ENCODE measurements around the gene TUBB3.
"Not testable (repeated sequence)": the region's sequence is repeated elsewhere in the genome, so short reads cannot be mapped to it uniquely, and the experiment has no call there.

TUBB3 gene

DNA sequence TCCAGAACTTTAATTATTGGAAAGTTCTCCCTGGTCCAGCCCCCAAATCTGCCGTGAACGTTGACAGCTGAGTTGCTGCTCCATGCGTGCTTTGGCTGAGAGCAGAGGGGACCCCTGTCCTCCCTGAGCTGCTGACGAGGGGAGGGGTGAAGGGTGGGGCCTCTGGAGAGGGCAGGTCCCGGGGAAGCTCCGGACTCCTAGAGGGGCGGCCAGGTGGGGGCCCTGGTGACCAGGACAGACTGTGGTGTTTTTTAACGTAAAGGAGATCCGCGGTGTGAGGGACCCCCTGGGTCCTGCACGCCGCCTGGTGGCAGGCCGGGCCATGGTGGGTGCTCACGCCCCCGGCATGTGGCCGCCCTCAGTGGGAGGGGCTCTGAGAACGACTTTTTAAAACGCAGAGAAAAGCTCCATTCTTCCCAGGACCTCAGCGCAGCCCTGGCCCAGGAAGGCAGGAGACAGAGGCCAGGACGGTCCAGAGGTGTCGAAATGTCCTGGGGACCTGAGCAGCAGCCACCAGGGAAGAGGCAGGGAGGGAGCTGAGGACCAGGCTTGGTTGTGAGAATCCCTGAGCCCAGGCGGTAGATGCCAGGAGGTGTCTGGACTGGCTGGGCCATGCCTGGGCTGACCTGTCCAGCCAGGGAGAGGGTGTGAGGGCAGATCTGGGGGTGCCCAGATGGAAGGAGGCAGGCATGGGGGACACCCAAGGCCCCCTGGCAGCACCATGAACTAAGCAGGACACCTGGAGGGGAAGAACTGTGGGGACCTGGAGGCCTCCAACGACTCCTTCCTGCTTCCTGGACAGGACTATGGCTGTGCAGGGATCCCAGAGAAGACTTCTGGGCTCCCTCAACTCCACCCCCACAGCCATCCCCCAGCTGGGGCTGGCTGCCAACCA is 4.4 kb upstream of the TUBB3 start, which contains the start of gene MC1R:
Gene MC1R, plus strand, starts transcription at position 410 of the 895 bp plus-strand sequence. Its CDS starts 397 bp downstream, at position 807.
- DNase-seq: peak; percentile 46
- ATAC-seq: peak; percentile 20

DNA sequence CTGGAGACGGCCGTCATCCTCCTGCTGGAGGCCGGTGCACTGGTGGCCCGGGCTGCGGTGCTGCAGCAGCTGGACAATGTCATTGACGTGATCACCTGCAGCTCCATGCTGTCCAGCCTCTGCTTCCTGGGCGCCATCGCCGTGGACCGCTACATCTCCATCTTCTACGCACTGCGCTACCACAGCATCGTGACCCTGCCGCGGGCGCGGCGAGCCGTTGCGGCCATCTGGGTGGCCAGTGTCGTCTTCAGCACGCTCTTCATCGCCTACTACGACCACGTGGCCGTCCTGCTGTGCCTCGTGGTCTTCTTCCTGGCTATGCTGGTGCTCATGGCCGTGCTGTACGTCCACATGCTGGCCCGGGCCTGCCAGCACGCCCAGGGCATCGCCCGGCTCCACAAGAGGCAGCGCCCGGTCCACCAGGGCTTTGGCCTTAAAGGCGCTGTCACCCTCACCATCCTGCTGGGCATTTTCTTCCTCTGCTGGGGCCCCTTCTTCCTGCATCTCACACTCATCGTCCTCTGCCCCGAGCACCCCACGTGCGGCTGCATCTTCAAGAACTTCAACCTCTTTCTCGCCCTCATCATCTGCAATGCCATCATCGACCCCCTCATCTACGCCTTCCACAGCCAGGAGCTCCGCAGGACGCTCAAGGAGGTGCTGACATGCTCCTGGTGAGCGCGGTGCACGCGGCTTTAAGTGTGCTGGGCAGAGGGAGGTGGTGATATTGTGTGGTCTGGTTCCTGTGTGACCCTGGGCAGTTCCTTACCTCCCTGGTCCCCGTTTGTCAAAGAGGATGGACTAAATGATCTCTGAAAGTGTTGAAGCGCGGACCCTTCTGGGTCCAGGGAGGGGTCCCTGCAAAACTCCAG is 3.4 kb upstream of the TUBB3 start:
- ATAC-seq (no peak), DNase-seq (no peak)

DNA sequence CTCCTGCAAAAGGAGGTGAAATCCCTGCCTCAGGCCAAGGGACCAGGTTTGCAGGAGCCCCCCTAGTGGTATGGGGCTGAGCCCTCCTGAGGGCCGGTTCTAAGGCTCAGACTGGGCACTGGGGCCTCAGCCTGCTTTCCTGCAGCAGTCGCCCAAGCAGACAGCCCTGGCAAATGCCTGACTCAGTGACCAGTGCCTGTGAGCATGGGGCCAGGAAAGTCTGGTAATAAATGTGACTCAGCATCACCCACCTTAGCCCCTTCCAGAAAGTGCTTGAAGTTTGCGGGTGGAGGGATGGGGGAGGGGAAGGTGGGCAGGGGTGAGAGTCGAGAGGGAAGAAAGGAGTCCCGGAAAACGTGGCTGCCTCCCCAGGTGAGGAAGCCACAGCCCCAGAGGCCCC is 2.4 kb upstream of the TUBB3 start:
- ATAC-seq: no peak

DNA sequence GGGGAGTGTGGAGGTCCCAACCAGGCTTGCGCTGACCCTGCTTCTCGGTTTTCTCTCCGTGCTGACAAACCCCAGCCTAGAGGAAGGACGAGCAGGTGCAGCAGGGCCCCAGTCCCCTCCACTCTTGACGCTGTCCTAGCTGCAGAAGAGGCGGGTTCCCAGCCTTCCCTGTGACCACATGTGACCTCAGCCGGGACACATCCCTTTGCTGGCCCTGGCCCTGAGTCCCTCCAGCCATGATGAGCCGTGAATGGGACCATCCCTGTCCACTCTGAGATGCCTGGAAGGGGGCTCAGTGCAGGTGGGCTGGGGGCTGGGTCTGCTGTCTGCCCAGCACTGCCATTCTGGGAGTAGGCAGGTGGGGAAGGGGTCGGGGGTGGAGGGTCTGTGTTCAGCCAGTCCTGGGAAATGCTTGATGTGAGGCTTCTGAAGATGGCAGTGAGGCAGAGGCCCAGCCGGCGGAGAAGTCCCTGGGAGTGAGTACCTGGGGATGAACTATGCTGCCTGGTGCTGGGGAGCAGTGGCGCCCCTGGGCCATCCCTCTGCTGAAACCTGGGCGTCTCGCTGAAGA is 1.9 kb upstream of the TUBB3 start:
- ATAC-seq (no peak), DNase-seq (no peak)

More for the DNA sequence above, 2.4 kb upstream of the TUBB3 start:
- no peak for DNase-seq

DNA sequence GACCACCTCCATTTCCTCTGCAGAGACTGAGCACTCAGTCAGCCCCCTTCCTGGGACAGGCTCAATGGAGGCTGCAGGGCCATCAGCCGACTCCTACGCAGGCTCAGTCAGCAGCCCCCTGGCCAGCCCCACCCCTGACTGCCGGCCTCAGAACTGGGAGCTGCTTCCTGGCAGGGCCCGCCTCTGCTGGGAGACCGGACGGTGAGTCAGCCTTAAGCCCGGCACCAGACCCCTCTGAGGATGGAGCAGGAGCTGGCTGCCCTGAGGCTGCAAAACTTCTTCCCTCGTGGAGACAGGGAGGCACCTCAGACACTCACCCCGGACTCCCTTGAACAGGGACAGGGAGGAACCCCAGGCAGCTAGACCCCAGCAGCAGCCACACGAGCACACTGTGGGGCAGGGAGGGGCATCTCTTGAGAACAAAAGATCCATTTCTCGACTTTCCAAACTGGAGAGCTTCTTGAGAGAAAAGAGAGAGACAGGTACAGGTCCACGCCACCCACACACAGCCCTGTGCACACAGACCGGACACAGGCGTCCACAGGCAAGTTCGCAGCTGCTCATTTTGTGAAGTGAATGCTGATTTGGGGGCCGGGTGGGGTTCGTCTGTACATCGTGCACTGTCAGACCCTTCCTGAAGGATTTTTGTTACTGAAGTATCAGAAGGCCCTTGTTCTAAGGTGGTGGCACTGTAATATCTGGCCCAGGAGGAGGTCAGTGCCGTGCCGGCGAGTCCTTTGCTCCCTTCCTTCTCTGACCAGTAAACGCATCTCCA is 1.3 kb upstream of the TUBB3 start:
- DNase-seq (peak; percentile 42), ATAC-seq (no peak)

DNA sequence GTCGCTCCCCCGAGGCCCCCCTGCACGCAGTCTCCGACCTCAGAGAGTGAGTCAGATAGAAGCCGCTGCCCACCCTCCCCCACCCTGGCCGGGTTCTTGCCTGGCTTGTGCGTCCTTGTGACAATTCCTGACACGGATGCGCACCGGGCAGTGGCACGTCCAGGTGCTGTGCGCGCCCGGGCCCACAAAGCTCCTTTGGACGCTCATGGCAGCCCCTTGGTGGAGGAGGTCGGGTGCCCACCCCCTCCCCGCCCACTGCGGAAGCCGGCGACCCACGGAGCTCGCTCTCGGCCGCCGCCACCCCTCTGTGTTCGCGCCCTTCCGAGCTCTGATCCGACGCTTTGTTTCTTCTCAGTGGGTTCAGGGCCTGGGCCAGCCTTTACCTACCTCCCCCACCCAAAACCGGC is 662 bp upstream of the TUBB3 start:
- DNase-seq (peak; percentile 67), ATAC-seq (no peak)

DNA sequence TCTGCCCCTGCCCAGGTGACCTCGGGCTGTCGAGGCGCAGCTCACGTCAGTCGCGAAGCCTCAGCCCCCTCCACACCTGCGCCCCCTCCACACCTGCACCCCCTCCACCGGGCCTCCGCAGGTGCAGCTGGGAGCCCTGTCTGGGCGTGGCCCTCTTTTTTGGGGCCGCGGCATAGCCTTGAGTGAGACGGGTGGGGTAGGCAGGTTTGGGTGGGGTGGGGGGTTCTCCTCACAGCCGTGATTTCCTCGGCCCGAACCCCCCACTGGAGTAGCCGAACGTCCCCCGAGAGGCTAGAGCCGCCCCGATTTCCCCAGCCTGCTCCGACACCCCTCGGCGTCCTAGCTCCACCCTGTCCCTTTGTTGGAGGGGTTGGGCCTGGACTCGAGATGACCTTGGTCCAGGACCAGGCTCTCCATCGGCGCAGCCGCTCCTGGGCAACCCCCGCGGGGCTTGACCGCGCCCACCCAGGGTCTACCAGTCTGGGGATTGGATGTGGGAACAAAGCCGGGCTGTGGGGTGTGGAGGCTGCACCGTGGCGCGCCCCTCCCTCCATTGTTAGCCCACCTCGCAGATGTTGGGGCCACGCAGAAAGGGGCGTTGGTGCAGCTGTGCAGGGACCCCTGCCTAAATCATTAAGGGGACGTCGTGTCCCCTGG is 626 bp downstream of the TUBB3 start:
- ATAC-seq: no peak
- DNase-seq: no peak

DNA sequence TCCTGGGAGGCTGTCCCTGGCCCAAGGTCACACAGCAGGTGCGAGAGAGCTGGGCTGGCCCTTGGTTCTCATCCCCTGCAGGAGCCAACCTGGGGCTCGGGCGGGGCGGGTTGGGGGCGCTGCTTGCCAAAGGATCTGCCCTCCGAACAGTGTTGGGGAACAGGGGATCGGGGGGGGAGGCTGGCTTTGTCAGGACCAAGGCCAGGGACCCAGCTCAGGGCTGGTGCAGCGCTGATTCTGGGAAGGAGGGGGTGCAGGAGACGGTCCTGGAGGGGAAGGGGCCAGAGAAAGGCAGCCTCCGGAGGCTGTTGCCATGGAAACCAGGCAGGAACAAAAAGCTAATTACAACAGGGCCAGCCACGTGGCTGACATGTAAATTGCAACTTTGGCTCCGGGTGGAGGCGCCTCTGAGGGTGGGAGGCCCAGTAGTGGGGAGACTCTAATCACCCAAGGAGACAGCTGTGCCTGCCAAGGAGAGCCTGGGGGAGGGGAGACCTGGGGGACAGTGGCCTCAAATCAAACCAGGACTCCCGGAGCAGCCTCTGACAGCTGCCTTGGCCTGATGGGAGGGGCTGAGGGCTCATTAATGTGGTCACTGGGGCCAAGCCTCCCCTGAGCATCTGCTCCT is 1.3 kb downstream of the TUBB3 start:
- ATAC-seq: no peak

DNA sequence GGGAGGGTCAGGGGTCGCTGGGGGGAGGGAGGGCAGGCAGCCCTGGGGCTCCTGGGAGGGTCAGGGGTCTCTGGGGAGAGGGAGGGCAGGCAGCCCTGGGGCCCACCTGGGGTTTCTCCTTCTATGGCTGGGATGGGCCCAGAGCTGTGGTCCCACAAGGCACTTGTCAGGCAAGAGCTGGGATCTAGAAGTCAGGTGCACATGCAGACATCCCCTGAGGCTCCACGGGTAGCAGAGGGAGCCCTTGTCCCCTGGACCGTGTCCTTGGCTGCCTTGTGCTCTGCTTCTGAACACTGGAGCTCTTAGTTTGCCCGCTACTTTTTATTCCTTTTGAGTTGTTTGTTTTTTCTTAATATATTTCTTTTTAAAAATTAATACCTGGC is 1.8 kb downstream of the TUBB3 start:
- DNase-seq: no peak
- ATAC-seq: no peak

More for the DNA sequence above, 1.3 kb downstream of the TUBB3 start:
- DNase-seq: peak; percentile 33

DNA sequence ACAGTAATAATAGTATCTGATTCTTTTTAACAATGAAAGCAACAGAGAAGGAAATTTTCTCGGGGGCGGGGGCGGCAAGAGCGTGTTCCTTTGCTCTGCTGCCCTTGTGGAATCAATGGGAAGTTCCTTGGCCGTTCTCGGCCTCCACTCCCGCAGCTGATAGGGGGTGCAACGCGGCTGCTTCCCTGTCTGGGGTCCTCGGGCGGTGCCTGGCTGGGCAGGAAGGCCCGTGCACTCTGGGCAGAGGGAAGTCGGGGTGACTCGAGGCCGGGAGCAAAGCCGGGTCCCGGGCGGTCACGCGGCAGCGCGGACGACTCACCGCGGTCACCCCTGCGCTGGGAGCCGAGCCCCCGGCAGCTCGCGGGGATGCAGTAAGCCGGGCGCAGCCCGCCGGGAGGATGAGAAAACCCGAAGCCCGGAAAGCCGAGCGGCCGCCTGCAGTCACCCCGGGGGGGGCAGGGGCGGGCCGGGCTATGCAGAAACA is 2.5 kb downstream of the TUBB3 start:
- DNase-seq (no peak), ATAC-seq (no peak)

DNA sequence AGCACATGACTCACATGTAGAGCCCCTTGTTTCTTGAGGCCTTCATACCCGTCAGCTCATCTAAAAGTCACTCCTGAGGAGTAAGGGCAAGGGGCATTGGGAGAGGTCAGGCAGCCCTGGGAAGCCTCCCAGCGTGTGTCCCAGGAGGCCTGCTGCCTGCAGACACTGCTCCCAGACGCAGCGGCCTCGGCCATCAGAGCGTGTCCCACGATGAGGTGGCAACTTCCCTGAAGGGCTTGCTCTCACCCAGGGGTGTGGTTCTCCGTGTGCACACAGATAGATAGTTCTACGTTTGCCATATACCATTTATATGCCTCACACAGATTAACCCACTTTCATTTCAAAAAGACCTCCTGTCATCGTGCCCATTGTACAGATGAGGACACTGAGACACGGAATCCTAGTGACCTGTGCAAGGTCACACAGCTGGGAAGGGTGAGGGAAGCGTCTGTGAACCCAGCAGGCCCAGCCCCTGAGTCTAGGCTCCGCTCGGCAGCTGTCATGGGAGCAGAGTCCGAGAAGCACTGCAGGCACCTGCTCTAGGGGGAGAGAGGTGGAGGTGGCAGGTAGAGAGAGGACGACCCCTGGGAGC is 8.3 kb downstream of the TUBB3 start:
- ATAC-seq (no peak), DNase-seq (no peak)

DNA sequence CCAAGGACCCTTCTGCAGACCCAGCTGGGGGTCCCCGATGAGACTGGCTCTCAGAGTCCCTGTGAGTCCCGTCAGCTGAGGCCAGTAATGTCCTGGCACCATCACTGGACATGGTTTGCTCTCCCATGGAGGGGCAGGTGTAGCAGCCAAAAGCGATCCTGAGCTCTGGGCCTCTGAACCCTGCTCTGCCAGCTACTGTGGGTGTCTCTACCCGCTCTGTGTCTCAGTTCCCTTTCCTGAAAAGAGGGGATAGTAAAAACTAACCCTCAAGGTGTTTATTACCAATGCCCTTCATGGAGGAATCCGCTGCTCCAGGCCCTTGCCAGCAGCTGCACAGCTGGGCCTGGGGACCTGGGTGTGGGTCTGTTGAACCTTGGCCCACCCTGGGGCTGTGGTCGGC is 8.8 kb downstream of the TUBB3 start:
- no peak for DNase-seq
- ATAC-seq: no peak

DNA sequence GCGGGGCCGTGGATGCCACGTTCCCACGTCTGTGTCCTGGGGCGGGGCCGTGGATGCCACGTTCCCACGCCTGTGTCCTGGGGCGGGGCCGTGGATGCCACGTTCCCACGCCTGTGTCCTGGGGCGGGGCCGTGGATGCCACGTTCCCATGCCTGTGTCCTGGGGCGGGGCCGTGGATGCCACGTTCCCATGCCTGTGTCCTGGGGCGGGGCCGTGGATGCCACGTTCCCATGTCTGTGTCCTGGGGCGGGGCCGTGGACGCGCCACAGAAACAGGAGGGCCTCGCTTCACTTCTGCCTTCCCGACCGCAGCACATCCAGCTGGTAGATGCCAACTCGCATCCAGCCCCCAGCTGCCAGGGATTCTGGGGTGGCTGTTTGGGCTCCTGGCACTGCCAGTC is 10.9 kb downstream of the TUBB3 start:
- ATAC-seq, DNase-seq: not testable (repeated sequence)

DNA sequence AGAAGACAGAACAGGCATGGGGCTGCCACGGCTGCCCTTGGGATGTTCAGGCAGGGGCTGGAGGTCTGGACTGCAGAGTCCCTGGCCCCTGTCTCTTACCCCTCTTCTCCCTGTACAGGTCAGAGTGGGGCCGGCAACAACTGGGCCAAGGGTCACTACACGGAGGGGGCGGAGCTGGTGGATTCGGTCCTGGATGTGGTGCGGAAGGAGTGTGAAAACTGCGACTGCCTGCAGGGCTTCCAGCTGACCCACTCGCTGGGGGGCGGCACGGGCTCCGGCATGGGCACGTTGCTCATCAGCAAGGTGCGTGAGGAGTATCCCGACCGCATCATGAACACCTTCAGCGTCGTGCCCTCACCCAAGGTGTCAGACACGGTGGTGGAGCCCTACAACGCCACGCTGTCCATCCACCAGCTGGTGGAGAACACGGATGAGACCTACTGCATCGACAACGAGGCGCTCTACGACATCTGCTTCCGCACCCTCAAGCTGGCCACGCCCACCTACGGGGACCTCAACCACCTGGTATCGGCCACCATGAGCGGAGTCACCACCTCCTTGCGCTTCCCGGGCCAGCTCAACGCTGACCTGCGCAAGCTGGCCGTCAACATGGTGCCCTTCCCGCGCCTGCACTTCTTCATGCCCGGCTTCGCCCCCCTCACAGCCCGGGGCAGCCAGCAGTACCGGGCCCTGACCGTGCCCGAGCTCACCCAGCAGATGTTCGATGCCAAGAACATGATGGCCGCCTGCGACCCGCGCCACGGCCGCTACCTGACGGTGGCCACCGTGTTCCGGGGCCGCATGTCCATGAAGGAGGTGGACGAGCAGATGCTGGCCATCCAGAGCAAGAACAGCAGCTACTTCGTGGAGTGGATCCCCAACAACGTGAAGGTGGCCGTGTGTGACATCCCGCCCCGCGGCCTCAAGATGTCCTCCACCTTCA is 11.7 kb downstream of the TUBB3 start:
- ATAC-seq: no peak

DNA sequence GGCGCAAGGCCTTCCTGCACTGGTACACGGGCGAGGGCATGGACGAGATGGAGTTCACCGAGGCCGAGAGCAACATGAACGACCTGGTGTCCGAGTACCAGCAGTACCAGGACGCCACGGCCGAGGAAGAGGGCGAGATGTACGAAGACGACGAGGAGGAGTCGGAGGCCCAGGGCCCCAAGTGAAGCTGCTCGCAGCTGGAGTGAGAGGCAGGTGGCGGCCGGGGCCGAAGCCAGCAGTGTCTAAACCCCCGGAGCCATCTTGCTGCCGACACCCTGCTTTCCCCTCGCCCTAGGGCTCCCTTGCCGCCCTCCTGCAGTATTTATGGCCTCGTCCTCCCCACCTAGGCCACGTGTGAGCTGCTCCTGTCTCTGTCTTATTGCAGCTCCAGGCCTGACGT is 12.5 kb downstream of the TUBB3 start:
- not testable (repeated sequence) for ATAC-seq, DNase-seq

More for the DNA sequence above, 11.7 kb downstream of the TUBB3 start:
- DNase-seq: no peak

DNA sequence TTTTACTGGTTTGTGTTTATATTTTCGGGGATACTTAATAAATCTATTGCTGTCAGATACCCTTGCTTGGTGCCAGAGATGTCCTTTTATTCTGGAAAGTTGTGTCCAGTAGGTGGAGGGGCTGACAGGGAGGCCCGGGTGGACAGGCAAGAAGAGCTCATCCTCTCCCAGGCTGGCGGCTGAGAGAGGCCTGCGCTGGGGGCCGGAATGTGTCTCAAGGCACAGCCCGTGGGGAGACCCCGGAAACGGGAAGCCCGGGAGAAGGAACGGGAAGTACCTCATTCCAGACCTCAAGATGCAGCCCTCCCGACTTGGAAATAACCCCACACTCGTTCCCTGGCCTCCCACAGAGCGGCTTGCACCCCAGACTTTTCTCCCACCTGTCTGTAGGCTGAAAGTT is 12.9 kb downstream of the TUBB3 start:
- ATAC-seq: no peak
- no peak for DNase-seq

DNA sequence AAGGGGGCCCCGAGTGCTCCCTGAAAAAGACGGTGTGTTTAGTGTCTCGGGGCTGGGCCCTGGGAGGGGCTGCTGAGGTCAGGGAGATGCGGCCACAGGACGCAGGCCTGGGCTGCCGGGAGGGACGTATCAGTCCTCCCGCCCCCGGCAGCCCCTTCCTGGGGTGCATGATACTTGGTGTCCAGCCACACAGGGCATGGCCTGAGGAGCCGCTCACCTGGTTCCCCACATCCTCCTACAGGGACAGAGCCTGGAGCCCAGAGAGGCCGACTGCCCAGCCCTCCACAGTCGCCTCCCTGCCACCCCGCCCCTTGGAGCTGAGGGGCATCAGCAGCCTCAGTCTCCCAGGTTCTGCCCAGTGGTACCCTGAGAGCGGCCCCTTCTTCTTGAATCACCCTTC is 13.4 kb downstream of the TUBB3 start:
- no peak for ATAC-seq
- DNase-seq: no peak

DNA sequence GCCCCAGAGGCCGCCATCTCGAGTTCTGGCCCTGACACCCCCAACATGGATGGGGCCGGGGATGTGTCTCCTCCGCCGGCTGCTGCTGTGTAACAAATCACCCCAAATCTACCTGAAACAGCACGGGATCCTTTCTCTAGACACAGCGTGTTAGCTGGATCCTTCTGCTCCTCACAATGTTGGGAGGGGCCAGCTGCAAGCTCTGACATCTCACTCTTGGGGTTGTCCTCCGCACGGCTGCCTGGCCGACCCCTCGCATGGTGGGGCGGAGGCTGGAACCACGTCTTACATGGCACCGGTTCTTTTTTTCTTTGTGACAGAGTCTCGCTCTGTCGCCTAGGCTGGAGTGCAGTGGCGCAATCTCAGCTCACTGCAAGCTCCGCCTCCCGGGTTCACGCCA is 13.8 kb downstream of the TUBB3 start:
- DNase-seq: no peak
- no peak for ATAC-seq

Measured in stimulated activated naive CD8-positive, alpha-beta T cell treated with anti-CD3 and anti-CD28 coated beads, Interleukin-15, Interleukin-2, amounts not matched to agents 100 U/mL and 50 U/mL, for 24 hours (primary cell).